ENCODE results near the gene GPR137. TPM values are rescaled to one million over a fixed set of nuclear protein-coding genes. Genes with fewer than 3 reads are reported as not detected.

Gene GPR137
- total RNA-seq, 1 experiment from 2014 or later = 36.5 TPM

DNA sequence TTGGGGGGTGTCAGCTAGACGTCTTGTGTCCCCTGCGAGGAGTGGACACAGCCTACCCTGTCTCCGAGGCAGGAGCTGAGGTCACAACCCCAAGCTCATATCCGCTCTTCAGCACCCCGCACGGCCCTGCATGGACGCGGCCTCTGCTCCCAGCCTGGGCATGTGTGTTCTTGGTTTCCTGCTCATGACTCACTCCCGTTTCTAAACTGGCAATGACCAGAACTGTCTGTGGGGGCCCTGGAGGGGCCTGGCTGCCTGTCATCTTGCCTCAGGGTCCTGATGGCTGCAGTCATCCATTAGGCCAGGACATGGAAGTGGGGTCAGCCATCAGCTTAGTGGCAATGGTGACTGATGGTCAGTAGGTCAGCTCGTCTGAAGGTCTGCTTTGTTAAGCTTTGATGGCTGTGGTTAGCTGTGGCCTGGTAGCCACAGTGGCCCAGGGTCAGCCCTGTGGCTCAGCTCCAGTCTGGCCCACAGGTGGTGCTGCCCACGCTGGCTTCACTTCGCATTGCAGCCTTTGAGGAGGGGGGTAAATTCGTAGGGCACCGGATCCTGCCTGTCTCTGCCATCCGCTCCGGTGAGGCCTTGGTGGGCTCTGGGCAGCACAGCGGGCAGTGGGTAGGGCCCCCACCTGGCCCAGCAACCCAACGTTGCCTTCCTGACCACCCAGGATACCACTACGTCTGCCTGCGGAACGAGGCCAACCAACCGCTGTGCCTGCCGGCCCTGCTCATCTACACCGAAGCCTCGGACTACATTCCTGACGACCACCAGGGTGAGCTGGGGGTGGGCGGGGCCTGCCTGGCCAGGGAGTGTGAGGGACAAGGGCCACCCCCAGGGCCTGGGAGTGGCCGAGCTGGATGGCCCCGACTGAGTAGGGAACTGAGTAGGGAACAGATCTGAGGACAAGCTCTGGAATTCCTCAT, 22.4 kb upstream of the GPR137 start:
- no peak for DNase-seq (ENCODE audit: low spot score)

DNA sequence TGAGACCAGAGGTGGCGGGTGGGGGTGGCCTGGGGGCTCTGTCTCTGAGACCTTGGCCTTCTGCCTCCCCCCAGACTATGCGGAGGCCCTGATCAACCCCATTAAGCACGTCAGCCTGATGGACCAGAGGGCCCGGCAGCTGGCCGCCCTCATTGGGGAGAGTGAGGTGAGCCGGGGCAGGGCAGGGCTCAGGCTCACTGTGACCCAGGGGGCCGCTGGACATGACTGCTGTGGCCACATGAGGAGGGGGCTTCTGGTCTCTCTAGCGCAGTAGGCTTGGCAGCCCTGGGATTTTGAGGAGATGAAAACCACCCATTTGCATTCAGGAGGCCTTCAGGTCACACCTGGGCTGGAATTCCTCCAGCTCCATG, 21.7 kb upstream of the GPR137 start:
- no peak for DNase-seq (ENCODE audit: low spot score)

DNA sequence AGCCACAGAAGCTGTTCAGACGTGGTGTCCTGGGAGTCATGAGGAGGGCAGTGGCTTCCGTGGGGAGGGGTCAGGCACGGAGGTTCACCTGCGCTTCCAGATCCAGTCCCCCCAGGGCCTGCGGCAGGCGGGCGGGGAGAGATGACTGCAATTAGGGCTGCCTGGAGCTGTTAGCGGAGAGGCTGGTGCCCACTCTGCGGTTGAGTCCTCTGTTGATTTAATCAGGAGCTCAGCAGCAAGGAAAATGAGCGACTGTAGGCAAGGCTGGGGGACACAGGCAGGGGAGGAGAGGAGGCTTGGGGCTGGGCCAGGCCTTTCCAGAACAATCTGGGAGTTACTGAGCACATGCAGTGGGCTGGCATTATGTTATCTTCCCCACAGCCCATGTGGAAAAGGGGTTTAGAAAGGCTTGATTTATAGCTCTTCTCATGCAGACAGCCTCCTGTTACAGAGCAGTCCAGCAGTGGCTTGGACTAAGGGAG, 21.2 kb upstream of the GPR137 start:
- DNase-seq (ENCODE audit: low spot score) = no peak

DNA sequence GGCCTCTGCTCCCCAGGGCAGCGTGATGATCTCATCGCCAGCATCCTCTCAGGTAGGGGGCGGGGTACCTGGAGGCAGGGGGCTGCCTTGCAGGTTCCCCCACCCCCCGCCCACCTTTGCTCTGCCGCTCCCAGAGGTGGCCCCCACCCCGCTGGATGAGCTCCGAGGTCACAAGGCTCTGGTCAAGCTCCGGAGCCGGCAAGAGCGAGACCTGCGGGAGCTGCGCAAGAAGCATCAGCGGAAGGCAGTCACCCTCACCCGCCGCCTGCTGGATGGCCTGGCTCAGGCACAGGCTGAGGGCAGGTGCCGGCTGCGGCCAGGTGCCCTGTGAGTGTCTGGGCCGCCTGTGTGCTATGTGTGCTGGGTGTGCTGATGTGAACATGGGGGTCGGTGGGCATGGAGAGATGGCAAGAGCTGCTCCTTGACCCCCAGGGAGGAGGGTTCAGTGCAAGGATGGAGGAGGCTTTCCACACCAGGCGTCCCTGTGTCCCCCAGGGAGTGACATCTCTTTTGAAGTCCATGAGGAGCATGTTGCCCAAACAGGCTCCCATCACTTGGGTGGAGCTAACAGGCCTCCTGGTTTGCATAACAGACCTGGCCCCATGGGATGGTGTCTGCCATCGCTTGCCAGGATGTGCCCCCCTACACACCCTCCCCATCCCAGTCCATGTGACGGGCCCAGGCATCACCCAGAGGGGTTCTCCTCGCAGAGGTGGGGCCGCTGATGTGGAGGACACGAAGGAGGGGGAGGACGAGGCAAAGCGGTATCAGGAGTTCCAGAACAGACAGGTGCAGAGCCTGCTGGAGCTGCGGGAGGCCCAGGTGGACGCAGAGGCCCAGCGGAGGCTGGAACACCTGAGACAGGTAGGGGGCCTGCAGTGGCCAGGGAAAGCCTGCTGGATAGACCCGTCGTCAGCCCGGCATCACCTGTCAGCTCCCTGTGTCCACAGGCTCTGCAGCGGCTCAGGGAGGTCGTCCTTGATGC, 20.2 kb upstream of the GPR137 start:
- no peak for DNase-seq (ENCODE audit: low spot score)

DNA sequence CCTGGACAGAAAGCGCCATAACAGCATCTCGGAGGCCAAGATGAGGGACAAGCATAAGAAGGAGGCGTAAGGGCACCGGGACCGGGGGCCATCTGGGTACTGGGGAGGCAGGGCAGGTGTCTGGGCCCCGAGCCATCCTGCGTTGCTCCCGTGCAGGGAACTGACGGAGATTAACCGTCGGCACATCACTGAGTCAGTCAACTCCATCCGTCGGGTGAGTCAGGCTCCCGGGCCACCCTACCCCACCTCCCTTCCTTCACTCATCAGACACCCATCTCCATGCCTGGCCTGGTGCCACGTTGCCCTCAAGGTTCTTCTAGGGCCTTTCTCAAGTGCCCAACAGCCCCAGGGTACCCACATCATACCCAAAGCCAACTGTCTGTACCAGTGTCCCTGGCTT, 19.3 kb upstream of the GPR137 start:
- DNase-seq (ENCODE audit: low spot score) = no peak

DNA sequence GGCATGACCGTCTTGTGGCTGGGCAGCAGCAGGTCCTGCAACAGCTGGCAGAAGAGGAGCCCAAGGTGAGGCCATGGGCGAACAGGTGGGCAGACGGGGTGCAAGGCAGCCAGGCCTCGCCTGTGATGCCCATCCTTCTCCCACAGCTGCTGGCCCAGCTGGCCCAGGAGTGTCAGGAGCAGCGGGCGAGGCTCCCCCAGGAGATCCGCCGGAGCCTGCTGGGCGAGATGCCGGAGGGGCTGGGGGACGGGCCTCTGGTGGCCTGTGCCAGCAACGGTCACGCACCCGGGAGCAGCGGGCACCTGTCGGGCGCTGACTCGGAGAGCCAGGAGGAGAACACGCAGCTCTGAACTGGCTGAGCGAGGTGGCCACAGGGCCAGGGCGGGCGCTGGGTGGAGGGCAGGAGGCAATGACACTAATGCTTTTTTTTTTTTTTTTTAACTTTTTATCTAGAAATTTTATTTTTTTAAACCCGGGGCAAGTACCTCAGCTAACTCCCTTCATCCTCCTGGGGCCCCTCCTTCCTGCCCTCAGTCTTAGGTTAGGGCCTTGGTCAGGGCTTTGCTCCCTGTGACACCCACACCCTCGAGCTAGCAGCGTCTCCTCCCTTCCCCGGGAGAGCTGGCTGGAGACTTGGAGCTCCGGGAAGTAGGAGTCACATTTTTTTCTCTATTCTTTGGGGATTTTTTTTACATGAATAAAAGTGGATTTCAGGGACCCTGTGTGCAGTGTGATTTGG, 18.3 kb upstream of the GPR137 start:
- DNase-seq (ENCODE audit: low spot score) = peak; percentile 65

DNA sequence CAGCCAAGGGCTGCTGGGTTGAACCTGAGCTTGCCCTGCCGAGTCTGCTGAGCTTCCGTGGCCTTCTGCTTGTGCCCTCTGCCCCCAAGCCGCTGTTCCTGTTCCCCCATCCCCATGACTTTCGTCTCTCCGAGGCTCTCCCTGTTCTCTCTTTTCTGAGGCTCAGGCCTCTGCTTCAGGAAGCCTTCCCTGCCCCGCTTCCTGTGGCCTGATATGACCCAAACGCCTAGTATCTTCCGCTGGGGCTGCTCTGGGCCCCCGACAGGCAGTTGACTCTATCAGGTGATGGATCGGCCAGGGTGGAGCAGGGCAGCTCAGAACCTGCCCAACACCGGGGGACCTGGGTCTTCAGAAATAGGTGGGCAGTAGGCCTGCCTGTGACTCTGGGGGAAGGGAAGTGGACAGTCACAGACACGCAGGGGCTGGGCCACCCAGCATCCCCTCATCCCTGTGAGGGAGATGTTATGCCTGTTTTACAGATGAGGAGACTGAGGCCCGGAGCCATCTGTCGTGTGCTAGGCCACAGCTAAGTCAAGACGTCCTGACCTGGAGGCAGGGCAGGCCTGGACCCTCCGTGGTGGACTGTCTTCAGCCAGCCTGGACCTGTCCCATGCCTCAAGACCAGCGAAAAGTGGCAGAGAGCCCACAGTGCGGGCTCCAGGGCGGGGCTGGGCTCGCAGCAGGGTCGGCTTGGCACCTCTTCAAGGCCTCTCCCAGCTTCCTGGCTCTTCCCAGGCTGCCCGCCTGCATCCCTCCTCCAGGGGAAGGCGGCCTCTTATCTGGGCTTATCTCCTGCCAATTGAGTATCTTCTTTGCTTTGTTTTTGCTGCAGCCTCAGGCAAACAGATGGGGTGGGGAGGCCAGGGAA, 17.4 kb upstream of the GPR137 start:
- DNase-seq (ENCODE audit: low spot score) = no peak

DNA sequence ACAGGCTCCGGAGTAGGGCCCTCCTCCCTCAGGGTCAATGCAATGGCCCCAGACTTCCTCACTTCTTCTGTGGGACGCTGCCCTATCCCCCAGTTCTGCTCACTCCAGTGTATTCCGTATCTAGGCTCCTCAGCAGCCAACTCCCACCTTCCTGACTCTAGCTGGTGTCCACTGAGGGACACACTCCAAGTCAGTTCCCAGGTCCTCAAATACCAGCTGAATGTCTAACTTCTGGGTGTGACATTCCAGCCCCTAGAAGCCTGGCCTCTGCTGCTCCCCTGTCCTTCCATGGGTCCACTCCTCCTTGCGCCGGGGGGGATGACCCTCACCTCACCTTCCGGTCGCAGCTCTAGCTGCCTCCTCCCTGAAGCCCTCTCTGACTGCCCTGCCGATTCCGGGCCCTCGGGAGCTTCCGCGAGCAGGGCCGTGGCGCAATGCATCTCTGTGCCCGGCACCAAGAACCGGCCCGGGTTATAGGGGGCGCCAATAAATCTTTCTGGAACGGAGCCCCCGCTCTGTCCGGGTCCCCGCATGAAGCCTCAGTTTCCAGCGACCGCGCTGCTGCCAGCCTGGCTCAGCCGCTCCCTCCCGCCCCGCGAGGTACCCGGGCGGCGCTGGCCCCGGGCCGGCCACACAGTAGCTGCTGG, 16.6 kb upstream of the GPR137 start:
- peak; percentile 76 for DNase-seq (ENCODE audit: low spot score)

DNA sequence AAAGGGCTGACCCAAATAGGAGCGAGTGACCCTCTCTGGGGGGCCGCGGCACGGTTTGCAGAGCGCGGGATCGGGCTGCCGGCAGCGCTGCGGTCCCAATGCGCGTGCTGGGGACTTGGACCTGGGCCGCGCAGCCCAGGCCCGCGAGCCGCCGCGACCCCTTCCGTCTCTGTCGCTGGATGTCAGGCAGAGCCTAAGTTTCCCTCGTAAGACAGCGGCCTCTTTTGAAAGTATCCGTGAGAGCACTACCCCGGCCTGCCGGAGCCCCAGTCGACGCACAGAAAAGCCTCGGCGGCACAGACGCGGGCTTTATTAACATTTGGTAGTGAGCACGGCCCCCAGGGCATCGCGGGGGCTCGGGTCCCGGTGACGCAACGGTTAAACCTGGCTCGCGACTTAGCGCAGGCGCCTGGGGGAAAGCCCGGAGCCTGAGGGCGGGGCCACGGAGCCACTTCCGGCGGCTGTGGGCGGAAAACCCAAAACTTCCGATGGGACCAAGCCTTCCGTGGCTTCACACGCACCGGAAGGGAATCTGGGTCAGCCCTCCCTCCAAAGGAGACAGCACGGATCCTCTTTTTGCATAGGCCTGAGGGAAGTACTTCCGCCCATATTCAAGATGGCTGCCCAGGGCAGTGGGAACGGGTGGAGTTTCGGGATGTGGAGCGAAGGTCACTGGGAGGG, 16.0 kb upstream of the GPR137 start:
- peak; percentile 99 for DNase-seq (ENCODE audit: low spot score)

DNA sequence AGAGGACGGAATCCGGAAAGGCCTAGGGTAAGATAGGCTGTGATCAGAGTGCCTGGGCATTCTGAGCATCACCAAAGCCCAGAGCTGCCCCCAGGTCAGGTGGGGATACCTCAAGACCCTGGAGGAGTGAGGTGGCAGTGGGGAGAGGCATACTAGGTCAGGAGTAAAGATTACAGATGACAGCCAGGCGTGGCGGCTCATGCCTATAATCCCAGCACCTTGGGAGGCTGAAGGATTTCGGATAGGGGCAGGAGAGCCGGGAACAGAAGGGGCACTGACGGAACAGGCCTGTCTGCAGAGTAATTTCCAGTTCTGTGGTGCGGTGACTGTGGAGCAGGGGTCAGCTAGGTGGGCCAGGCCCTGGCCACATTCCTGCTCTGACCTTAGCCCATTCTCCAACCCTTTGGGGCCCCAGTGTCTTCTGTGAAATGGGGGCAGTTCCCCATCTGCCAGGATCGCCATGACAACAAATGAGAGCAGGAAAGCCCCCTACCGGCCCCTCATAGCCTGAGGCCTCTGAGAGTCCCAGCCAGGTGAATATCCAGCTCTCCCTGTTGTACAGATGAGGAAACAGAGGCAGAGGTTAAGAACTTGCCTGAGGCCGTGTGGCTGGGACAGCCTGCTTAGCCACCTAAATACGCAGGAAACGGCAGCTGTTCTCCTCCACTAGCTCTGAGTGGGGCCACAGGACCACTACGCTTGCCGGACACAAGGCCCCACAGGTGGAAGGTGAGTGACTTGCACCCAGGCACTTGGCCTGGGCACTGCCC, 10.4 kb upstream of the GPR137 start:
- DNase-seq (ENCODE audit: low spot score) = no peak

DNA sequence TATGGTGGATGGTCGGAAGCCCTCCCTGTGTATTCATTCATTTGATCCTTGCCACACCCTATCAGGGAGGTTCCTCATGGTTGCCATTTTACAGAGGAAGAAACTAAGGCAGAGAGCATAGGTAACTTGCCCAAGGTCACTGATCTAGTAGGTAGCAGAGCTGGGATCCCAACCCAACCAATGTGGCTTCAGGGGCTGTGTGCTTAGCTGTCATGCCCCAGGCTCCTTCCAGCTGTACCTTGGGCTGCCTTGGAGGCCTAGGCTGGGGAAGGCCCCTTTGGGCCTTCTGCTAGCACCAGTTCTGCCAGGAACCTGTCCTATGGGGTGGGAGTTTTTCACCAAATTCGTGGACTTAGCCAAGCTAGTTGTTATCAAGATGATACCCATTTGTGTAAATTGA, 9.8 kb upstream of the GPR137 start:
- no peak for DNase-seq (ENCODE audit: low spot score)

DNA sequence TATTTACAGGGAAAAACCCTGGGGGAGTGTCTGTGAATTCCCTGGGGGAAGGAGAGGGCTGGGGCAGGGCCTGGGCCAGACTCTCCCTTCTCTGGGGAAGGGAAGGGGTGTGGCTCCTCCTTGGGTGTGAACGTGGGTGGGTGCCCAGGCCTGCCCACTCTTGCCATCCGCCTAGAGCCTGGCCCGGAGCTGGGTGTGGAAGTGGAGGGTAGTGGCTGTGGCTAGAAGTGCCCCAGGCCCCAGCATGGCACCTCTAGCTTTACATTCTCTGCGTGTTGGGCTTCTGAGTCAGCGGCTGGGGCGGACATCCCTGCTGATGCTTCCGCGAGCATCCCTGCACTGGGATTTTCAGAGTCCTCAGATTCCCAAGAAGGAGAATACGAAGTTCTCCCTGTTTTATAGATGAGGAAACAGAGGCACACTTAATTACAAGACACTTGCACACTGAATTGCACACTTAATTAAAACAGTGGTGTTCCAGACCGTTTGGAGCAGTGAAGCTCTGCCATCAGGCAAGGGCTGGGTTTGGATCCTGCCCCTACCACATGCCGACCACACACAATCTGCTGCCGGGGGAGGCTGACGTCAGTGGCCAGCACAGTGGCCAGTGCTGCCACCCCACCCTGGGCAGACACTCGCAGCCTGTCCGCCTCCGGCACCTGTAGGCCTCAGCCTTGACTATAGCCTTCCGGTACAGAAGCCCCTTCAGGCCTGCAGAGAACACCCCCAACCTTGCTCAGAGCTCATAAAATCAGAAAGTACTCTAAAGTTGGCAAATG, 8.8 kb upstream of the GPR137 start:
- no peak for DNase-seq (ENCODE audit: low spot score)

DNA sequence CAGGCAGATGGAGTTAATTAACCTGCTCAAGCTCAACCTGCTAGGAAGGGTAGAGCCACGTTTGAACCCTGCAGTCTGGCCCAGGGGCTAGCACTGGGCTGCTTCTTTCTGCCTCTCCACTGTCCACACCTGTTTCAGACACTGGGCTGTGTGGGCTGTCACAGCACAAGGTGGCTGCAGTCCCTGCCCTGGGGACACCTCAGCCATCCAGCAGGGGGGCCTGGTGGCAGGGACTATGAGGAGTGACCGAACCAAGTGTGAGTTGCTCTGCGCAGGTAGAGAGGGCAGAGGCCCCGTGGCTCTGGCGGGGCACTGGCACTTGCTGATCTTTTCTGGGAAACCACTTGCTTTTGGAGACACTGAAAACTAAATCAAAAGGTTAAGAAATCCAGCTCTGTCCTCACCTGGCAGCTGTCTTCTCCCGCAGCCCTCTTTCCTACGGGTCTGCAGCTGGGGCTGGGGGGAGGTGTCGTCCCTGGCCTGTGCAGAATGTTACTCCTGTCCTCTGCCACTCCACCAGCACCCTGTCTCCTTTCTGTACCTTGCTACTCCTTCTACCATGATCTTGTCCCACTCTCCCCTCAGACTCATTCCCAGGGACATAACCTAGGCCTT, 7.0 kb upstream of the GPR137 start:
- DNase-seq (ENCODE audit: low spot score) = no peak

DNA sequence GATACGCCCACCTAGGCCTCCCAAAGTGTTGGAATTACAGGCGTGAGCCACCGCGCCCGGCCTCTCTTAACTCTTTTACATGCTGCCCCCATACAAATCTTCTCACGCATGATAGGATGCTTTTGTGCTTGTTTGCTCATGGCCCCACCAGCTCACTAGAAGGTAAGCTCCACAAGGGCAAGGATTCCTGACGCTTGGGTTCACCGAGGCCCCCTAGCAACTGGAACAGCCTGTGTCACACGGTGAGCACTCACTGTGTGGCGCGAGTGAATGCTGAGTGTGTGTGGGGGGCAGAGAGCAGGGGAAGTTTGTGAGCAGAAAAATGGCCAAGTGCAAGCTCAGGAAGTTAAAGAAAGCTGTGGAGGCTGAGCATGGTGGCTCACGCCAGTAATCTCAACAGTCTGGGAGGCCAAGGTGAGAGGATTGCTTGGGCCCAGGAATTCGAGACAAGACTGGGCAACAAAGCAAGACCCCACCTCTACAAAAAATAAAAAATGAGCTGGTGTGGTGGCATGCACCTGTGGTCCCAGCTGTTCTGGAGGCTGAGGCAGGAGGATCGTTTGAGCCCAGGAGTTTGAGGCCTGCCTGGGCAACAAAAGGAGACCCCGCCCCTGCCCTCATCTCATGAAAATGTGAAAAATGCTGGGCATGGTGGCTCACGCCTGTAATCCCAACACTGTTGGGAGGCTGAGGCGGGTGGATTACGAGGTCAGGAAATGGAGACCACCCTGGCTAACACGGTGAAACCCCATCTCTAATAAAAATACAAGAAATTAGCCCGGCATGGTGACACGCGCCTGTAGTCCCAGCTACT, 3.5 kb upstream of the GPR137 start:
- no peak for DNase-seq (ENCODE audit: low spot score)

DNA sequence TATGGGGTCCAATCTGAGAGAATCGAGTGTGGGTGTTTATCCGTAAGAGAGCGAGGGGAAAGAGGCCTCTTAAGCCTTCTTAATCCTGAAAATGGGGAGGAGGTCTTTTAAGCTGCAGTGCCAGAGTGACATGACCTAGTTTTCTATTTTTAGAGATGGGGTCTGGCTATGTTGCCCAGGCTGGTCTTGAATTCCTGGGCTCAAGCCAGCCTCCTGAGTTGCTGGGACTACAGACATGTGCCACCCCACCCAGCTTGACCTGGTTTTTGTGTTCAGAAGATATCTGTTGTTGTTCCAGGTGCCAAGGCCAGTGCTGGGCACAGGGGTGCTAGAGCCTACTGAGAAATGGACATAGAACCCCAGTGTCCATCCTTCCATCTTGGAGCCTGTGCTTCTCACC, 2.6 kb upstream of the GPR137 start:
- no peak for DNase-seq (ENCODE audit: low spot score)
